Testis (tissue), 2 donors: ENCODE results near the gene ZNF473.

ENCODE experiments used
- POLR2A ChIP-seq: fragments of 450-650 bp; IDR thresholded peaks from one replicate; pipeline ENCODE4 v1.6.1; 2017; ENCODE audit warnings: antibody characterized with exemption, mild to moderate bottlenecking, moderate library complexity
- TF ChIP-seq, protein P1 (sequence below), 3 experiments: fragments of 450-650 bp in 2 of 3; fragments of 200-600 bp in 1 of 3; sonication (generic) in 1 of 3; IDR thresholded peaks; one replicate each; pipeline ENCODE4 v1.5.1; 2016 to 2019; ENCODE audit warnings: antibody characterized with exemption in 3 of 3, mild to moderate bottlenecking in 2 of 3, moderate library complexity in 1 of 3

DNA sequence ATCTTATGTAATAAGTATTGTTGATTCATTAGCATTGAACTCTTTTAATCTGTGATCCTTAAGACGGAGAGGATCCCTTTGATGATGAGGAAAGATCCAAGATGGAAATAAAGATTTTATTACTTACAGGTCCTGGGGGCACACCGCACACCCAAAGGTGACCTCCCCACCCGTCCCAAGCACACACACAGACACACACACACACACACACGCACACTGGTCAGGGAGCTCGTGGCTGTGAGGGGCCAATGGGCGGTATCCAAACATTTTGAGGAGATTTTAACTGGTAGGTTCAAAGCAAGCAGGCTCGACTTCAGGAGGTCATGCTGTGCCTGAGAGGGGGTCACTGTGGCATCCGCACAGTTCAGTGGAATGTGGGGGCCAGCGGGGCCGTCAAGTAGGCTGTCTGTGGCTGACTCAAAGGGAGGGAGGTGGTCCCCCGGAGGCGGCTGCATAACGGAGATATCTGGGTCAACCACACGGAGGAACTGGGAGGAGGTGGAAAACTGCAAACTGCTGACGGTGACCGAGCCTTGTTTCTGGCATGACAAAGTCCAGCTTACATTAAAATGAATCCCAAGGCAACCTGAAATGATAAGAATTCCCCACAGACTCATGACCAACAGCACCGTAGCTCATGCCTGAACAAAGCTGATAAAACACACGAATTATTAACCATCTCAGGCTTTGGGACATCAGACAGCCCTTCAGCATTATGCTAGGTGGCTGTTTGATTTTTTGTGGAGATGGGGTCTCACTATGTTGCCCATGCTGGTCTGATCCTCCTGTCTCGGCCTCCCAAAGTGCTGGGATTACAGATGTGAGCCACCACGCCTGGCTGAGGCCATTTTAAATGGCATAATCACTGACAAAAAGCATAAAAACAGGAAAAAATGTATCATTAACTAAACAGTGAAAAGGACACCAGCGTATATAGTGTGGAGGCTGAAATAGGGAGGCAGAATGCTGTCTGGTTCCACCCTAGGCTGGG lies 43.9 kb upstream of the ZNF473 start:
- TF ChIP-seq, protein P1, sequence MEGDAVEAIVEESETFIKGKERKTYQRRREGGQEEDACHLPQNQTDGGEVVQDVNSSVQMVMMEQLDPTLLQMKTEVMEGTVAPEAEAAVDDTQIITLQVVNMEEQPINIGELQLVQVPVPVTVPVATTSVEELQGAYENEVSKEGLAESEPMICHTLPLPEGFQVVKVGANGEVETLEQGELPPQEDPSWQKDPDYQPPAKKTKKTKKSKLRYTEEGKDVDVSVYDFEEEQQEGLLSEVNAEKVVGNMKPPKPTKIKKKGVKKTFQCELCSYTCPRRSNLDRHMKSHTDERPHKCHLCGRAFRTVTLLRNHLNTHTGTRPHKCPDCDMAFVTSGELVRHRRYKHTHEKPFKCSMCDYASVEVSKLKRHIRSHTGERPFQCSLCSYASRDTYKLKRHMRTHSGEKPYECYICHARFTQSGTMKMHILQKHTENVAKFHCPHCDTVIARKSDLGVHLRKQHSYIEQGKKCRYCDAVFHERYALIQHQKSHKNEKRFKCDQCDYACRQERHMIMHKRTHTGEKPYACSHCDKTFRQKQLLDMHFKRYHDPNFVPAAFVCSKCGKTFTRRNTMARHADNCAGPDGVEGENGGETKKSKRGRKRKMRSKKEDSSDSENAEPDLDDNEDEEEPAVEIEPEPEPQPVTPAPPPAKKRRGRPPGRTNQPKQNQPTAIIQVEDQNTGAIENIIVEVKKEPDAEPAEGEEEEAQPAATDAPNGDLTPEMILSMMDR (IDR thresholded peaks at IDR 0.05), result no peak
- no peak for TF ChIP-seq POLR2A
